Activated T-cell treated with anti-CD3 and anti-CD28 coated beads, Interleukin-2, amount 50 U/mL, for 48 hours (primary cell): ENCODE measurements around the gene PRMT5.

Experiments
- DNase-seq, 2 experiments: peaks; one replicate each; pipeline ENCODE4 v3.0.0-alpha.2; 2020

The PRMT5 gene

GRCh38 chr14:22872833-22873520, 56.2 kb downstream of the PRMT5 start:
- no peak for DNase-seq

GRCh38 chr14:22872033-22872832, 56.9 kb downstream of the PRMT5 start:
- DNase-seq = peak; percentile 86 to 90

- DNase-seq = peak; percentile 85 to 89
Measured at GRCh38 chr14:22871224-22872032, 57.7 kb downstream of the PRMT5 start, which contains the start of gene LRP10. Gene LRP10 (plus strand): TSS chr14:22871740. CDS start chr14:22872304, 564 bp downstream.

GRCh38 chr14:22870811-22871223, 58.4 kb downstream of the PRMT5 start:
- no peak for DNase-seq
